A673 (cell line): ENCODE measurements around the gene XPNPEP2. TPM values are rescaled to one million over a fixed set of nuclear protein-coding genes. Genes with fewer than 3 reads are reported as not detected.

ENCODE experiments used
- BruUV-seq: library from RNA; stranded (reverse); fragments of 400-500 nt; replicated peaks from 2 replicates; lab custom pipeline; 2021; lab: Mats Ljungman, UMichigan
- CTCF ChIA-PET: fragments of 300-600 bp; sonication (Branson Sonifier 250); formaldehyde crosslinking; loops from one replicate; lab custom pipeline; 2022; ENCODE audit warnings: antibody characterized with exemption; lab: Charles Lee
- POLR2A ChIA-PET: fragments of 300-600 bp; sonication (Branson Sonifier 250); formaldehyde crosslinking; loops from one replicate; lab custom pipeline; 2022; ENCODE audit warnings: antibody characterized with exemption; ENCODE audit not compliant: low non-redundant PET; lab: Charles Lee
- DNase-seq: peaks from one replicate; pipeline ENCODE4 v3.0.0-alpha.2; 2015; ENCODE audit warnings: low spot score
- H3K27ac ChIP-seq: fragments of 200-600 bp; sonication (generic); 2 replicates; pipeline ENCODE4 v1.5.1; 2016; ENCODE audit warnings: mixed run types, low read depth, mild to moderate bottlenecking, mixed read lengths, antibody characterized with exemption, low read length; ENCODE audit not compliant: poor library complexity, severe bottlenecking
- H3K27me3 ChIP-seq: fragments of 200-600 bp; sonication (generic); replicated peaks from 2 replicates; pipeline ENCODE4 v1.6.1; 2017; ENCODE audit warnings: mixed run types, low read depth, mild to moderate bottlenecking, mixed read lengths, antibody characterized with exemption, low read length; ENCODE audit not compliant: insufficient read depth, poor library complexity
- H3K36me3 ChIP-seq: fragments of 200-600 bp; sonication (generic); 2 replicates; pipeline ENCODE4 v1.6.1; 2016; ENCODE audit warnings: mixed run types, mild to moderate bottlenecking, mixed read lengths, antibody characterized with exemption, low read length; ENCODE audit not compliant: insufficient read depth, poor library complexity, severe bottlenecking
- H3K4me1 ChIP-seq: fragments of 200-600 bp; sonication (generic); 2 replicates; pipeline ENCODE4 v1.6.1; 2017; ENCODE audit warnings: mixed run types, mild to moderate bottlenecking, mixed read lengths, antibody characterized with exemption, low read length; ENCODE audit not compliant: insufficient read depth, poor library complexity, severe bottlenecking
- H3K4me3 ChIP-seq: fragments of 200-600 bp; sonication (generic); 2 replicates; pipeline ENCODE4 v1.5.1; 2016; ENCODE audit warnings: low read depth, mixed run types, mild to moderate bottlenecking, mixed read lengths, low read length; ENCODE audit not compliant: poor library complexity, severe bottlenecking
- H3K9me3 ChIP-seq: fragments of 200-600 bp; sonication (generic); 2 replicates; pipeline ENCODE4 v1.6.1; 2016; ENCODE audit warnings: mixed run types, low read depth, mild to moderate bottlenecking, mixed read lengths, antibody characterized with exemption, low read length; ENCODE audit not compliant: poor library complexity, severe bottlenecking
- EZH2 ChIP-seq: fragments of 200-600 bp; sonication (generic); IDR thresholded peaks from 2 replicates; pipeline ENCODE4 v1.6.1; 2017; ENCODE audit warnings: borderline replicate concordance, low read depth, mild to moderate bottlenecking, mixed read lengths, antibody characterized with exemption, low read length; ENCODE audit not compliant: poor library complexity, severe bottlenecking
- intact Hi-C: fragments of 100-400 bp; cut with micrococcal nuclease; formaldehyde crosslinking; loops from one replicate; pipeline ENCODE4 v1.10.0; 2022; ENCODE audit not compliant: unreplicated experiment
- total RNA-seq: library from RNA; stranded (reverse); gene quantifications from 2 replicates; pipeline ENCODE4 v1.2.3, GENCODE V29; 2021
- TF ChIP-seq, protein P1 (sequence below): fragments of 300-800, 200-600 bp; sonication (generic); conservative IDR thresholded peaks from 2 replicates; pipeline ENCODE4 v1.5.1; 2017; ENCODE audit warnings: low read depth, mild to moderate bottlenecking, antibody characterized with exemption, low read length, moderate library complexity, mixed read lengths

The XPNPEP2 gene
- total RNA-seq, 1 experiment from 2014 or later = not detected

- Histone ChIP-seq H3K9me3 (no peaks in the 10 kb centered on the region), H3K27me3 (no peaks in the 10 kb centered on the region), H3K4me3 (no peak overlapping the region), H3K36me3 (no peaks in the 10 kb centered on the region), H3K4me1 (no peaks in the 10 kb centered on the region), H3K27ac (no peak overlapping the region)
- intact Hi-C loops = no loop called here
- no peak for TF ChIP-seq EZH2
- TF ChIP-seq, protein P1, sequence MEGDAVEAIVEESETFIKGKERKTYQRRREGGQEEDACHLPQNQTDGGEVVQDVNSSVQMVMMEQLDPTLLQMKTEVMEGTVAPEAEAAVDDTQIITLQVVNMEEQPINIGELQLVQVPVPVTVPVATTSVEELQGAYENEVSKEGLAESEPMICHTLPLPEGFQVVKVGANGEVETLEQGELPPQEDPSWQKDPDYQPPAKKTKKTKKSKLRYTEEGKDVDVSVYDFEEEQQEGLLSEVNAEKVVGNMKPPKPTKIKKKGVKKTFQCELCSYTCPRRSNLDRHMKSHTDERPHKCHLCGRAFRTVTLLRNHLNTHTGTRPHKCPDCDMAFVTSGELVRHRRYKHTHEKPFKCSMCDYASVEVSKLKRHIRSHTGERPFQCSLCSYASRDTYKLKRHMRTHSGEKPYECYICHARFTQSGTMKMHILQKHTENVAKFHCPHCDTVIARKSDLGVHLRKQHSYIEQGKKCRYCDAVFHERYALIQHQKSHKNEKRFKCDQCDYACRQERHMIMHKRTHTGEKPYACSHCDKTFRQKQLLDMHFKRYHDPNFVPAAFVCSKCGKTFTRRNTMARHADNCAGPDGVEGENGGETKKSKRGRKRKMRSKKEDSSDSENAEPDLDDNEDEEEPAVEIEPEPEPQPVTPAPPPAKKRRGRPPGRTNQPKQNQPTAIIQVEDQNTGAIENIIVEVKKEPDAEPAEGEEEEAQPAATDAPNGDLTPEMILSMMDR = no peak
- BruUV-seq = no TSS peak
- ChIA-PET POLR2A (no interaction called here), CTCF (no interaction called here)
- DNase-seq = no peak
Observed at GRCh38 chrX:129791961-129792570, 53.3 kb downstream of the XPNPEP2 start.

DNA sequence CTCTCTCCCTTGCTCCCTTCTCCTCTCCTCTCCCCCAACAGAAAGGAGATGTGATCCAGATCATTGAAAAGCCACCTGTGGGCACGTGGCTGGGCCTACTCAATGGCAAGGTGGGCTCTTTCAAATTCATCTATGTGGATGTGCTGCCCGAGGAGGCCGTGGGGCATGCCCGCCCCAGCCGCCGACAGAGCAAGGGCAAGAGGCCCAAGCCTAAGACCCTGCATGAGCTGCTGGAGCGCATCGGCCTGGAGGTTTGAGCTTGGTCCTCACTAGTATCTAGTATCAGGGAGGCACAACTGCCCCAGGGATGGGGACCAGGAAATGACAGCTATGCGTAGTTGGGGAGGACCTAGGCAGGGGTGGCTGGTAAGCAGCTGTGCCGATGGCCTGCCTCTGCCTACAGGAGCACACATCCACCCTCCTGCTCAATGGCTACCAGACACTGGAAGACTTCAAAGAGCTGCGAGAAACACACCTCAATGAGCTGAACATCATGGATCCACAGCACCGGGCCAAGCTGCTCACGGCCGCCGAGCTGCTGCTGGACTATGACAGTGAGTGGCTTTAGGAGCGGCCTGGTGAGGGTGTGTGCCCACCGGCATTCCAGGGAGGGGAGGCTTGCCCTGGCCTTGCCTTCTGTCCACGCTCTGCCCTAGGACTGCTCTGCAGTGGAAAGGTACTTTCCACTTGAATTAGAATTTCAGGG is 54.0 kb downstream of the XPNPEP2 start:
- Histone ChIP-seq H3K4me3 (no peak overlapping the region), H3K36me3 (no peaks in the 10 kb centered on the region), H3K27ac (no peak overlapping the region), H3K9me3 (no peaks in the 10 kb centered on the region), H3K4me1 (no peaks in the 10 kb centered on the region), H3K27me3 (no peaks in the 10 kb centered on the region)
- POLR2A ChIA-PET = interaction anchor here (0.6 kb wide), 1 partner anchor 146 kb away, joined by 3 read pairs; no protein-coding TSS in a partner anchor
- no TSS peak for BruUV-seq
- no peak for DNase-seq
- intact Hi-C loops = no loop called here
- CTCF ChIA-PET = no interaction called here
- TF ChIP-seq, protein P1 = no peak
- TF ChIP-seq EZH2 = no peak

- Histone ChIP-seq H3K4me1 (no peaks in the 10 kb centered on the region), H3K36me3 (no peaks in the 10 kb centered on the region), H3K9me3 (no peaks in the 10 kb centered on the region), H3K4me3 (no peak overlapping the region), H3K27ac (no peak overlapping the region), H3K27me3 (no peaks in the 10 kb centered on the region)
- intact Hi-C loops = no loop called here
- POLR2A ChIA-PET = no interaction called here
- DNase-seq = no peak
- TF ChIP-seq EZH2 = no peak
- TF ChIP-seq, protein P1 = no peak
- no TSS peak for BruUV-seq
- CTCF ChIA-PET = no interaction called here
Observed at GRCh38 chrX:129793604-129794191, 54.9 kb downstream of the XPNPEP2 start.
